HEK293T (cell line): ENCODE data around the gene CHD5.

Experiments
- BHLHE40 ChIP-seq: fragments of 450-650 bp; IDR thresholded peaks from 2 replicates; pipeline ENCODE4 v1.6.1; 2016; ENCODE audit warnings: mild to moderate bottlenecking, moderate library complexity, borderline replicate concordance
- CTBP1 ChIP-seq: fragments of 450-650 bp; IDR thresholded peaks from 2 replicates; pipeline ENCODE4 v1.6.1; 2016; ENCODE audit warnings: borderline replicate concordance
- FOXA1 ChIP-seq: fragments of 450-650 bp; IDR thresholded peaks from 2 replicates; pipeline ENCODE4 v1.6.1; 2016; ENCODE audit warnings: mild to moderate bottlenecking
- FOXM1 ChIP-seq: fragments of 450-650 bp; IDR thresholded peaks from 2 replicates; pipeline ENCODE4 v1.6.1; 2017; ENCODE audit warnings: mild to moderate bottlenecking, borderline replicate concordance
- L3MBTL2 ChIP-seq: fragments of 450-650 bp; conservative IDR thresholded peaks from 2 replicates; pipeline ENCODE4 v1.6.1; 2016; ENCODE audit warnings: mild to moderate bottlenecking
- SP1 ChIP-seq: fragments of 450-650 bp; IDR thresholded peaks from 2 replicates; pipeline ENCODE4 v1.6.1; 2017
- SUZ12 ChIP-seq: fragments of 450-650 bp; IDR thresholded peaks from 2 replicates; pipeline ENCODE4 v1.6.1; 2016; ENCODE audit warnings: mild to moderate bottlenecking
- ZNF384 ChIP-seq: fragments of 450-650 bp; IDR thresholded peaks from 2 replicates; pipeline ENCODE4 v1.6.1; 2016

GRCh38 chr1:6052543-6053205 is 127.4 kb downstream of the CHD5 start:
- TF ChIP-seq CTBP1 (no peak), SP1 (no peak), SUZ12 (no peak), L3MBTL2 (no peak), FOXA1 (no peak), FOXM1 (no peak), BHLHE40 (no peak), ZNF384 (no peak)
